KMS-11 (cell line): ENCODE data around the gene GH2.
"Not testable (repeated sequence)": the region's sequence is repeated elsewhere in the genome, so short reads cannot be mapped to it uniquely, and the experiment has no call there.

Experiments
- H2AFZ ChIP-seq: fragments of 200-600 bp; sonication (generic); 2 replicates; pipeline ENCODE4 v1.6.1; 2016; ENCODE audit warnings: antibody characterized with exemption, mixed run types, low read depth
- H3K27ac ChIP-seq: fragments of 200-600 bp; sonication (generic); 2 replicates; pipeline ENCODE4 v1.6.1; 2016; ENCODE audit warnings: mild to moderate bottlenecking, mixed run types
- H3K27me3 ChIP-seq: fragments of 200-600 bp; sonication (generic); 2 replicates; pipeline ENCODE4 v1.6.1; 2017; ENCODE audit warnings: mild to moderate bottlenecking, low read depth, mixed run types, moderate library complexity; ENCODE audit not compliant: insufficient read depth
- H3K36me3 ChIP-seq: fragments of 200-600 bp; sonication (generic); 2 replicates; pipeline ENCODE4 v1.6.1; 2017; ENCODE audit warnings: mild to moderate bottlenecking, mixed run types; ENCODE audit not compliant: insufficient read depth
- H3K4me1 ChIP-seq: fragments of 200-600 bp; sonication (generic); 2 replicates; pipeline ENCODE4 v1.6.1; 2016; ENCODE audit warnings: mild to moderate bottlenecking, low read depth, mixed run types; ENCODE audit not compliant: poor library complexity, severe bottlenecking
- H3K4me2 ChIP-seq: fragments of 200-600 bp; sonication (generic); 2 replicates; pipeline ENCODE4 v1.7.0; 2016; ENCODE audit warnings: mild to moderate bottlenecking, mixed run types
- H3K4me3 ChIP-seq: fragments of 200-600 bp; sonication (generic); IDR thresholded peaks from 2 replicates; pipeline ENCODE4 v1.6.1; 2017; ENCODE audit warnings: low read depth, low read length, mixed read lengths; ENCODE audit not compliant: insufficient read depth
- H3K79me2 ChIP-seq: fragments of 200-600 bp; sonication (generic); 2 replicates; pipeline ENCODE4 v1.6.1; 2016; ENCODE audit warnings: low read depth, mixed run types; ENCODE audit not compliant: insufficient read depth
- H3K9ac ChIP-seq: fragments of 200-600 bp; sonication (generic); 2 replicates; pipeline ENCODE4 v1.6.1; 2016; ENCODE audit warnings: mild to moderate bottlenecking, mixed run types
- H4K20me1 ChIP-seq: fragments of 200-600 bp; sonication (generic); 2 replicates; pipeline ENCODE4 v1.6.1; 2016; ENCODE audit warnings: mild to moderate bottlenecking, mixed run types; ENCODE audit not compliant: insufficient read depth
- TF ChIP-seq, protein P1 (sequence below): fragments of 200-600 bp; sonication (generic); conservative IDR thresholded peaks from 2 replicates; pipeline ENCODE4 v1.6.1; 2017; ENCODE audit warnings: low read depth, mild to moderate bottlenecking, antibody characterized with exemption, low read length, moderate library complexity, mixed read lengths

GH2 gene

GRCh38 chr17:63928172-63928666 is 46.5 kb upstream of the GH2 start:
- H3K4me3 ChIP-seq: no peak overlapping the region
- TF ChIP-seq, protein P1, sequence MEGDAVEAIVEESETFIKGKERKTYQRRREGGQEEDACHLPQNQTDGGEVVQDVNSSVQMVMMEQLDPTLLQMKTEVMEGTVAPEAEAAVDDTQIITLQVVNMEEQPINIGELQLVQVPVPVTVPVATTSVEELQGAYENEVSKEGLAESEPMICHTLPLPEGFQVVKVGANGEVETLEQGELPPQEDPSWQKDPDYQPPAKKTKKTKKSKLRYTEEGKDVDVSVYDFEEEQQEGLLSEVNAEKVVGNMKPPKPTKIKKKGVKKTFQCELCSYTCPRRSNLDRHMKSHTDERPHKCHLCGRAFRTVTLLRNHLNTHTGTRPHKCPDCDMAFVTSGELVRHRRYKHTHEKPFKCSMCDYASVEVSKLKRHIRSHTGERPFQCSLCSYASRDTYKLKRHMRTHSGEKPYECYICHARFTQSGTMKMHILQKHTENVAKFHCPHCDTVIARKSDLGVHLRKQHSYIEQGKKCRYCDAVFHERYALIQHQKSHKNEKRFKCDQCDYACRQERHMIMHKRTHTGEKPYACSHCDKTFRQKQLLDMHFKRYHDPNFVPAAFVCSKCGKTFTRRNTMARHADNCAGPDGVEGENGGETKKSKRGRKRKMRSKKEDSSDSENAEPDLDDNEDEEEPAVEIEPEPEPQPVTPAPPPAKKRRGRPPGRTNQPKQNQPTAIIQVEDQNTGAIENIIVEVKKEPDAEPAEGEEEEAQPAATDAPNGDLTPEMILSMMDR: no peak
- H3K79me2 ChIP-seq: no peaks in the 10 kb centered on the region
- no peaks in the 10 kb centered on the region for H3K27me3 ChIP-seq
- H3K9ac ChIP-seq: no peak overlapping the region
- H3K27ac ChIP-seq: no peak overlapping the region
- no peaks in the 10 kb centered on the region for H3K36me3 ChIP-seq
- H4K20me1 ChIP-seq: no peaks in the 10 kb centered on the region
- no peak overlapping the region for H3K4me2 ChIP-seq
- no peak overlapping the region for H2AFZ ChIP-seq
- no peaks in the 10 kb centered on the region for H3K4me1 ChIP-seq

- no peaks in the 10 kb centered on the region for H3K79me2 ChIP-seq
- H3K36me3 ChIP-seq: no peaks in the 10 kb centered on the region
- no peak overlapping the region for H3K27ac ChIP-seq
- TF ChIP-seq, protein P1: no peak
- H3K4me3 ChIP-seq: no peak overlapping the region
- H3K4me1 ChIP-seq: no peaks in the 10 kb centered on the region
- no peaks in the 10 kb centered on the region for H4K20me1 ChIP-seq
- no peaks in the 10 kb centered on the region for H3K27me3 ChIP-seq
- H3K4me2 ChIP-seq: no peak overlapping the region
- H3K9ac ChIP-seq: no peak overlapping the region
- no peak overlapping the region for H2AFZ ChIP-seq
Observed at GRCh38 chr17:63927464-63928171, 45.9 kb upstream of the GH2 start.

GRCh38 chr17:63926164-63926563 is 44.4 kb upstream of the GH2 start:
- Histone ChIP-seq H3K27me3 (no peaks in the 10 kb centered on the region), H2AFZ (no peak overlapping the region), H3K79me2 (no peaks in the 10 kb centered on the region), H3K36me3 (no peaks in the 10 kb centered on the region), H3K4me3 (no peak overlapping the region), H3K27ac (no peak overlapping the region), H3K4me1 (no peaks in the 10 kb centered on the region), H3K4me2 (no peak overlapping the region), H3K9ac (no peak overlapping the region), H4K20me1 (no peaks in the 10 kb centered on the region)
- TF ChIP-seq, protein P1: no peak

GRCh38 chr17:63925615-63926014 is 43.9 kb upstream of the GH2 start:
- Histone ChIP-seq H3K27ac (no peak overlapping the region), H2AFZ (no peak overlapping the region), H4K20me1 (no peaks in the 10 kb centered on the region), H3K36me3 (no peaks in the 10 kb centered on the region), H3K27me3 (no peaks in the 10 kb centered on the region), H3K9ac (no peak overlapping the region), H3K4me2 (no peak overlapping the region), H3K79me2 (no peaks in the 10 kb centered on the region), H3K4me3 (no peak overlapping the region), H3K4me1 (no peaks in the 10 kb centered on the region)
- TF ChIP-seq, protein P1: no peak

DNA sequence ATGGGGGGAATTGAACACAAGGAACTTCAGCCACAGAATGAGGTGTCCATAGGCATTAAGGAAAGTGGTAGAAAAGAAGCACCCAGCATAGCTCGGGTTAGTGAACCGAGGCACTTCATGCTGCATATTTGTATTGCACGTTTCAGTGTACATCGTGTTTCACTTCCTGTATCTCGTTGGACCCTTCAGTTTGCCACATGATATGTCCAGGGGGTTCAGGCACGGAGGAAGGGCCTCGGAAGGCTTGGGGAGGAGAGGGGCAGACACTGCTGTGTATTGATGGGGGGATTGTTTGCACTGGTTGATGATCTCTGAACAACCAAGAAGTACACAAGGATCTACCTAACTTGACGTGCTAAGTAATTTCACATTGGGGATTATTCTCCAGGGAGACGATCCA is 40.7 kb upstream of the GH2 start:
- not testable (repeated sequence) for H3K36me3 ChIP-seq, H3K4me2 ChIP-seq, H3K4me3 ChIP-seq, H3K79me2 ChIP-seq, H3K27me3 ChIP-seq, H4K20me1 ChIP-seq, H2AFZ ChIP-seq, H3K9ac ChIP-seq, H3K4me1 ChIP-seq, H3K27ac ChIP-seq

DNA sequence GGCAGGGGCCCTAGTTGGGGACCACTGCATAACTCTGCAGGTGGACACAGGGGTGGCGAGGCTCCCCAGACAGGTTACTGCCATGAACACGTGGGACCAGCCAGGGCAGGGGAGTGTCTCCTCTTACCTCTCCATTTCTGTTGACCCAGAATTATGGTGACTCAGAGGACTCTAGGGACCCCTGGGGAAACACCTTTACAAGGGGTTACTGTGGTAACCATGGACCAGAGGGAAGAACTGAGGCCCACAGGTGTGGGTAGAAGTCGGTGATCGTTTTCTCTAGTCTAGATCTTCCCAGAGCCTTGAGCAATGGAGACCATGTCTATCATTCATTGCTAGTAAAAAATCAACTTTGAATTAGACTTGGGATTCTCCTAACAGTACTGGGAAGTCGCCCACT is 39.0 kb upstream of the GH2 start:
- H3K9ac ChIP-seq, H4K20me1 ChIP-seq, H3K36me3 ChIP-seq, H3K79me2 ChIP-seq, H3K27ac ChIP-seq, H3K4me1 ChIP-seq, H3K4me3 ChIP-seq, H3K4me2 ChIP-seq, H2AFZ ChIP-seq: not testable (repeated sequence)
- H3K27me3 ChIP-seq: peaks cover 12% of the 10 kb centered on the region; the same call in 1 of the 2 replicates

- not testable (repeated sequence) for H3K27ac ChIP-seq, H3K4me2 ChIP-seq, H3K4me1 ChIP-seq
Observed at GRCh38 chr17:63920050-63920449, 38.3 kb upstream of the GH2 start.

More at GRCh38 chr17:63920050-63920449, 38.3 kb upstream of the GH2 start:
- not testable (repeated sequence) for H2AFZ ChIP-seq, H4K20me1 ChIP-seq, H3K79me2 ChIP-seq, H3K36me3 ChIP-seq, H3K4me3 ChIP-seq, H3K9ac ChIP-seq
- peaks cover 12% of the 10 kb centered on the region; the same call in 1 of the 2 replicates for H3K27me3 ChIP-seq
